Retinal pigment epithelial cell (primary cell): Measurements from ENCODE around the gene RYR2.
A peak's percentile ranks its signal among the peaks of the same experiment; 100 is the strongest.

ENCODE experiments used
- DNase-seq: peaks from one replicate; pipeline ENCODE4 v3.0.0-alpha.2; 2010; ENCODE audit warnings: low read depth
- H3K4me3 ChIP-seq: 2 replicates; pipeline ENCODE4 v1.5.1; 2011; ENCODE audit warnings: mild to moderate bottlenecking, low read length, control low read depth, moderate library complexity
- TF ChIP-seq, protein P1 (sequence below): conservative IDR thresholded peaks from 2 replicates; pipeline ENCODE4 v1.5.1; 2011; ENCODE audit warnings: low read depth, low read length, control low read depth, inconsistent platforms

RYR2 gene

DNA sequence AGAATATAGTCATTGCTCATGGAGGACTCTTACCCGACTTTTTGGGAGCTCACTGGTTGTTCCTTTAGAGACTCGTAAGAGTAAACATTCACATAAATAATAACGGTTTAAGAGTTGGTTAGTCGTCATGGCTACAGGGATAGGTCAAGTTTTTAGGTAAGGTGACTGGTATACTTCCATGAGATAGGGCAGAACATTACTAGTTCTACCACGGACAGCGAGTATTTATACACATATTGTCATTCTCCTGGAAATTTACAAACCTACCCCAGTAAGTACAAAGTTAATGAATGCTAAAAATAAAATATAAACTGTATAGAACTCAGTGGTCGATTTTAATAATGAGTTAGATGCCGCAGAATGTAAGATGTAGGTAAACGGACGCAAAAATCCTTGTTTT, 1.2 kb upstream of the RYR2 start:
- no peak for DNase-seq
- TF ChIP-seq, protein P1, sequence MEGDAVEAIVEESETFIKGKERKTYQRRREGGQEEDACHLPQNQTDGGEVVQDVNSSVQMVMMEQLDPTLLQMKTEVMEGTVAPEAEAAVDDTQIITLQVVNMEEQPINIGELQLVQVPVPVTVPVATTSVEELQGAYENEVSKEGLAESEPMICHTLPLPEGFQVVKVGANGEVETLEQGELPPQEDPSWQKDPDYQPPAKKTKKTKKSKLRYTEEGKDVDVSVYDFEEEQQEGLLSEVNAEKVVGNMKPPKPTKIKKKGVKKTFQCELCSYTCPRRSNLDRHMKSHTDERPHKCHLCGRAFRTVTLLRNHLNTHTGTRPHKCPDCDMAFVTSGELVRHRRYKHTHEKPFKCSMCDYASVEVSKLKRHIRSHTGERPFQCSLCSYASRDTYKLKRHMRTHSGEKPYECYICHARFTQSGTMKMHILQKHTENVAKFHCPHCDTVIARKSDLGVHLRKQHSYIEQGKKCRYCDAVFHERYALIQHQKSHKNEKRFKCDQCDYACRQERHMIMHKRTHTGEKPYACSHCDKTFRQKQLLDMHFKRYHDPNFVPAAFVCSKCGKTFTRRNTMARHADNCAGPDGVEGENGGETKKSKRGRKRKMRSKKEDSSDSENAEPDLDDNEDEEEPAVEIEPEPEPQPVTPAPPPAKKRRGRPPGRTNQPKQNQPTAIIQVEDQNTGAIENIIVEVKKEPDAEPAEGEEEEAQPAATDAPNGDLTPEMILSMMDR, result no peak

DNA sequence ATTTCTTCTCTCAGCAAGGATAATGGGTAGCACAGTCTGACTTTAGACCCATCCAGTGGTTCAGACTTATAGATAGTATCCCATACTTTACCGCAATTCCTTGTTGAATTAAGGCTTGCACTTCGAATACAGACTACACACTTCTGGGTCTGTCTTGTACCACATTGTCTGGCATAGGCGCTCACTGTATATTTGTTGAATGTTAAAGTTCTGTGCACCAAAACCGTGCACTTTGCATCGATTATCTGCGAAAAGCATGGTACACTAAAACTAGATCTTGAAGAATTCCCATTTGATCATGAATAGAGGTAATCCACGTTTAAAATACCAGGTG, 556 bp upstream of the RYR2 start:
- DNase-seq, result no peak
- peak overlapping the region; percentile 37 for H3K4me3 ChIP-seq
- TF ChIP-seq, protein P1, result no peak

More for the DNA sequence above, 1.2 kb upstream of the RYR2 start:
- no peak overlapping the region for H3K4me3 ChIP-seq

DNA sequence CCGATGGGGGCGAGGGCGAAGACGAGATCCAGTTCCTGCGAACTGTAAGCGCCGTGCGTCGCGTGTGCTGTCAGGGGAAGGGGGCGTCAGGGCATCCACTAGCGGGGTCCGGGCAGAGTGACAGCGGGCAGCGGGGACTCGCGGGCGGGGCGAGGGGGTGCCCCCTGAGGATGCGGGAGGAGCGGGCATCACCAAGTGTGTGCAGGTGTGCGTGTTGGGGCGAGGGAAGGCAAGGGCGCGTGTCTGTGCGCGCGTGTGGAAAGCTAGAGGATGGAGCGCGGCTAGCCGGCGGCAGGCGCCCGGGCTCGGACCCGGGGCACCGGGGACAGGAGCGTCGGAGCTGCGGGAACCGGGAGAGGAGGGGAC, 525 bp downstream of the RYR2 start:
- TF ChIP-seq, protein P1, result no peak
- DNase-seq, result no peak
- H3K4me3 ChIP-seq, result peak overlapping the region; percentile 40

DNA sequence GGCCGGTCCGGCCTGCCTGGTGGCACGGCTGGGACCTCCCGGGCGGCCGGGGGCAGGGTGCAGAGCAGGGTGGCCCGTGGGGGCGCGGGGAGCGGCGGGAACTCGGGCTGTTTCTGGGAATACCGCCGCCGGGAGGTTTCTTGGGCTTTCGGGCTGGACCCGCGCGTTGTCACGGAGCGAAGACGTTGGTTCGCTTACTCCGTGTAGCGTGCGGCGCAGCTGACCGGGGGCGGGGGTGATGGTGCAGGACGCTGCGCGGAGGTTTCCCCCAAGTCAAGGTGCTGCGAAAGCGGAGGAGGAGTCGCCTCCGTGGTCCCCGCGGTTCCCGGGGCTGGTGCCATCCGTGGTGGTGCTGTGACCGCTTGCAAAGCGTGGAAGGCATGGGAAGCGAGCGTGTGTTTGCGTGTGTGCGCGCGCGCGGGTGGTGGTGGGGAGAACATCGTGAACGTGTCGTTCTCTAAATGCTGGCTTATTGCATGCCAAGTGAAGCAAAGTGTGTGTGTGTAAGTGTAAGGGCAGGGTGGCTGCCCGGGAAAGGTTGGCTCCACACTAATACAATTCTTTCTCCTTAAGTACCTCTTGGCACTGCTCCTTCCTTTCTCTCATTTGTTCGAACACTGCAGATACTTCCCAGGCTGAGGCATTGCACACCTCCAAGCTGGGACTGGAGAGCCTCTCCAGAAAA, 1.1 kb downstream of the RYR2 start:
- TF ChIP-seq, protein P1, result no peak
- peak; percentile 17 for DNase-seq
- peak overlapping the region; percentile 40 for H3K4me3 ChIP-seq

DNA sequence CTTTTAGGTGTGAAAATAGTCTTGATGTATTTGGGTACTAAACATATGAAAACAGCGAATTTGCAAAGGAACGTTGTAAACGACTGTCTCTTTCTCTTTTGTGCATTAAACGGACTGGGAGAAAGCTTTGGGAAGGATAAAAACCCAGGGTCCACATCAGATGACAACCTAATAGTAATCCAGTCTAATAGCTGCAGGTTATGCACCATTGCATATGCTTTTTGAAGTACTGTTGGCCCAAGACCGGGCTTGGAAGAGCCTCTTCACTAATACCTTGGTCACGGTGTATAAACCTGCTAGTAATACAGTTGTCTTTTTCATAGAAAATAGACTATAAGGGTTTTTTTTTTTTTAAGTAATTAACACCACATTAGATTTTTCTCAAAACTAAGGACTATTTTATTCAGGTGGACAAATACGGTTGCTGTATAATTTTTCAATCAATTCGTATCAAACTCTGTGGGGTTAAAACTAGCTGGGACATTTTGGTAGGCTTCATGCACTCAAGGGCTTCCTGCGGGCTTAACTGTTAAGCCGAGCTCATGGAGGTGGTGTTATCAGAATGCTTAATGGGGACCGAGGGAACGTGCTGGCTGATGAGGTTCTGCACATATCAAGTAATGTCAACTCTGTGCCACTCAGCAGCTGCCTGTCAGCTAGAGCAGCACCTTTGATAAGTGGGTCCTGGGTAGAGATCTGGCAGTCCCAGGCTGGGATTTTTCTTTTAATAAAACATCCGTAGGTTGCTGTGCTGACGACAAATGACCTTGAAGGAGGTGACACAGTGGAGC, 2.1 kb downstream of the RYR2 start:
- TF ChIP-seq, protein P1, result no peak
- no peak for DNase-seq
- H3K4me3 ChIP-seq, result no peak overlapping the region

DNA sequence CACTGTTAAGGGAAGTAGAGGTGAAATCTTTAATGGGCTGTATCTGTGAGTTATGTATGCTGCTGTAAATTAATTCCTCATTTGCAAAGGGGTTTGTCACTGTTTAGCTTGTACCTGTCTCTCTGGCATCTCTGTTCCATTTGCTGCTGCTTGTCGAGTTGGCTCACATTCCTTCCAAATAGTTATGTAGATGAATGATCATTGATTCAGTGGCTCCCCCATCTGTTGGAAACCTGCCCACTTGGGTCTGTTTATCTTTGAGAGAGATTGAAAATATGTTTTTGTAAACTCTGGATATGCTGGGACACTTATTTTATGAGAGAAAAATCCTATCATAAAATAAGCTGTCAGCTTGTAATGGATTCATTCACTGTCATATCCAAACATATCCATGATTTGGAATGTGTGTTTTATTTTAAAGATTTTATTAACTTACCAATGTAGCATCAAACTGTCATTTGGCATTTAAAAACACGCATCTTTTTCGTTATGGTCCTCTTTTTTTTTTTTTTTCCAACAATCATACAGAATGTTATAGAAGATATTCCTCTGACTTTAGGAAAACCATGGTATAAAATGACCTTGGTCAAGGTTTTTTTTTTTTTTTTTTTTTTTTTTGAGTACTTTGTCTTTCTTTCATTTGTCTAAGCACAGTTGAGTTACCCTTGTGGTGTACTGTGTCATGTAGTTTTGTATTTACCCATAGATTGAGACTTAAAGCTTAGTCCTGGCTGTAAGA, 3.5 kb downstream of the RYR2 start:
- TF ChIP-seq, protein P1, result no peak
- H3K4me3 ChIP-seq, result no peak overlapping the region

DNA sequence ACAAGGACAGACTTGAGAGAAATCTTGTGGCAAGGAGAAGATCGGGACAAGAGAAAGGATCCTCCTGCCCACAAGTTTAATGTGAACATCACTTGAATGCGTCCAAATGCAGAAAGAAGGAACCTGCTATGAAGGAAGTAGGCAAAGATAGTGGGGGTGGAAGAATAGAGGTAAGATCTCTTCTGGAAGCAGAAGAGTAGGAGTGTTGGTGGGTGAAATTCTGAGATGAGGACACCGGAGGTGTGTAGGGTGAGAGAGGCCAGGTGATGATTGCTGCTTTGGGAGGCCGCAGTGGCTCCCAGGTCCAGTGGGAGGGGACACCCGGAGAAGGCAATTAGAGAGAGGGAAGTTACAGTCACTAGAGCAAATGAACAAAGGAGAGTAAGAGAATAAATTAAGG, 6.8 kb downstream of the RYR2 start:
- TF ChIP-seq, protein P1, result no peak
- H3K4me3 ChIP-seq, result no peak overlapping the region
- no peak for DNase-seq

More for the DNA sequence above, 3.5 kb downstream of the RYR2 start:
- no peak for DNase-seq
